Gastroesophageal sphincter (tissue), 3 donors: ENCODE data around the gene EPO.

Source experiments
- EP300 ChIP-seq: sonication (generic); formaldehyde crosslinking; IDR thresholded peaks from one replicate; pipeline ENCODE4 v1.6.1; 2017; ENCODE audit warnings: antibody characterized with exemption, mild to moderate bottlenecking
- POLR2A ChIP-seq, 2 donors: fragments of 450-650 bp; IDR thresholded peaks; one replicate each; pipeline ENCODE4 v1.6.1; 2017; ENCODE audit warnings: antibody characterized with exemption in 2 of 2, mild to moderate bottlenecking in 2 of 2, moderate library complexity in 1 of 2
- POLR2AphosphoS5 ChIP-seq: sonication (generic); formaldehyde crosslinking; IDR thresholded peaks from one replicate; pipeline ENCODE4 v1.6.1; 2017; ENCODE audit warnings: antibody characterized with exemption
- TF ChIP-seq, protein P1 (sequence below), 4 experiments: fragments of 200-600 bp in 2 of 4; fragments of 450-650 bp in 2 of 4; sonication (generic) in 1 of 4; IDR thresholded peaks; one replicate each; pipeline ENCODE4 v1.5.1; 2017 to 2019; ENCODE audit warnings: antibody characterized with exemption in 4 of 4, mild to moderate bottlenecking in 2 of 4, moderate library complexity in 2 of 4

DNA sequence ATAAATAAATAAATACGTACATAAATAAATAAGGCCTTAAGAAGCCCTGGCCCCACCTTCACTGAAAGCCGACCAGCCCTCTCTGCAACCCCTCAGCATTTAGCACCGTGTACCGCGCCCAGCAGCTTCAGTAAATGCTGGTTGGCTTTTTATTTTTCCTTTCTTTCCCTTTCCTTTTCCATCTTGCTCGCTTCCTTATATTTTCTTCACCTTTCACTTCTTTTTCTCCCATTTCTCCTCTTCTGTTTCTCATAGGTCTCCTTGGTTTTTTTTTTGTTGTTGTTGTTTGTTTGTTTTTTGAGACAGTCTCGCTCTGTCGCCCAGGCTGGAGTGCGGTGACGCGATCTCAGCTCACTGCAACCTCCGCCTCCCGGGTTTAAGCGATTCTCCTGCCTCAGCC lies 24.3 kb downstream of the EPO start:
- TF ChIP-seq, protein P1, sequence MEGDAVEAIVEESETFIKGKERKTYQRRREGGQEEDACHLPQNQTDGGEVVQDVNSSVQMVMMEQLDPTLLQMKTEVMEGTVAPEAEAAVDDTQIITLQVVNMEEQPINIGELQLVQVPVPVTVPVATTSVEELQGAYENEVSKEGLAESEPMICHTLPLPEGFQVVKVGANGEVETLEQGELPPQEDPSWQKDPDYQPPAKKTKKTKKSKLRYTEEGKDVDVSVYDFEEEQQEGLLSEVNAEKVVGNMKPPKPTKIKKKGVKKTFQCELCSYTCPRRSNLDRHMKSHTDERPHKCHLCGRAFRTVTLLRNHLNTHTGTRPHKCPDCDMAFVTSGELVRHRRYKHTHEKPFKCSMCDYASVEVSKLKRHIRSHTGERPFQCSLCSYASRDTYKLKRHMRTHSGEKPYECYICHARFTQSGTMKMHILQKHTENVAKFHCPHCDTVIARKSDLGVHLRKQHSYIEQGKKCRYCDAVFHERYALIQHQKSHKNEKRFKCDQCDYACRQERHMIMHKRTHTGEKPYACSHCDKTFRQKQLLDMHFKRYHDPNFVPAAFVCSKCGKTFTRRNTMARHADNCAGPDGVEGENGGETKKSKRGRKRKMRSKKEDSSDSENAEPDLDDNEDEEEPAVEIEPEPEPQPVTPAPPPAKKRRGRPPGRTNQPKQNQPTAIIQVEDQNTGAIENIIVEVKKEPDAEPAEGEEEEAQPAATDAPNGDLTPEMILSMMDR (IDR thresholded peaks at IDR 0.05) = no peak
- TF ChIP-seq POLR2A (IDR thresholded peaks at IDR 0.05) (no peak), POLR2AphosphoS5 (no peak), EP300 (no peak)
